CD4-positive, alpha-beta T cell treated with Interleukin-10 for 1 hour (primary cell): ENCODE measurements around the gene LHX1.

Source experiments
- DNase-seq: peaks from one replicate; pipeline ENCODE4 v3.0.0-alpha.2; 2020

Gene LHX1

GRCh38 chr17:36975922-36976515, 38.7 kb downstream of the LHX1 start:
- DNase-seq, result no peak

GRCh38 chr17:36977066-36977465, 39.8 kb downstream of the LHX1 start:
- DNase-seq, result no peak

GRCh38 chr17:36977568-36977967, 40.3 kb downstream of the LHX1 start:
- no peak for DNase-seq

- no peak for DNase-seq
These were observed 41.7 kb downstream of the LHX1 start for GRCh38 chr17:36978810-36979564.

GRCh38 chr17:36979565-36979941, 42.3 kb downstream of the LHX1 start:
- DNase-seq, result no peak

GRCh38 chr17:36980280-36980761, 43.0 kb downstream of the LHX1 start:
- no peak for DNase-seq

- no peak for DNase-seq
These were observed 46.3 kb downstream of the LHX1 start for GRCh38 chr17:36983618-36984017.

GRCh38 chr17:36989173-36989572, 51.9 kb downstream of the LHX1 start:
- no peak for DNase-seq

- DNase-seq, result no peak
These were observed 55.4 kb downstream of the LHX1 start for GRCh38 chr17:36992701-36993100.

- DNase-seq, result no peak
These were observed 56.0 kb downstream of the LHX1 start for GRCh38 chr17:36993227-36993626.
